Measurements from ENCODE around the gene PLEKHA4. TPM values are rescaled to one million over a fixed set of nuclear protein-coding genes. Genes with fewer than 3 reads are reported as not detected.

The PLEKHA4 gene
- total and polyA plus RNA-seq, 9 of the 15 experiments (the other 6 are each of a cell fraction or from before 2014, with no cell fraction given) = 0.07 to 30.8 (median 11.4) TPM

GRCh38 chr19:48795055-48795684 is 73.2 kb downstream of the PLEKHA4 start (continued):
- TF ChIP-seq, protein P1, sequence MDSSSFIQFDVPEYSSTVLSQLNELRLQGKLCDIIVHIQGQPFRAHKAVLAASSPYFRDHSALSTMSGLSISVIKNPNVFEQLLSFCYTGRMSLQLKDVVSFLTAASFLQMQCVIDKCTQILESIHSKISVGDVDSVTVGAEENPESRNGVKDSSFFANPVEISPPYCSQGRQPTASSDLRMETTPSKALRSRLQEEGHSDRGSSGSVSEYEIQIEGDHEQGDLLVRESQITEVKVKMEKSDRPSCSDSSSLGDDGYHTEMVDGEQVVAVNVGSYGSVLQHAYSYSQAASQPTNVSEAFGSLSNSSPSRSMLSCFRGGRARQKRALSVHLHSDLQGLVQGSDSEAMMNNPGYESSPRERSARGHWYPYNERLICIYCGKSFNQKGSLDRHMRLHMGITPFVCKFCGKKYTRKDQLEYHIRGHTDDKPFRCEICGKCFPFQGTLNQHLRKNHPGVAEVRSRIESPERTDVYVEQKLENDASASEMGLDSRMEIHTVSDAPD (CRISPR knock-in tag; IDR thresholded peaks at IDR 0.05) = no peak
- TF ChIP-seq RBM17 (IDR thresholded peaks at IDR 0.05; ENCODE audit: borderline replicate concordance, low read depth, low read length) (no peak), RHOXF2B (CRISPR knock-in tag; conservative IDR thresholded peaks at IDR 0.05) (no peak), BACH1 (tag; IDR thresholded peaks at IDR 0.05) (peak; percentile 91), GABPA (tag; conservative IDR thresholded peaks at IDR 0.05; ENCODE audit: low read depth) (peak; percentile 77), SUPT5H (IDR thresholded peaks at IDR 0.05) (peak; percentile 65), SRF (CRISPR knock-in tag; IDR thresholded peaks at IDR 0.05) (no peak), ATF6 (CRISPR knock-in tag; IDR thresholded peaks at IDR 0.05) (peak; percentile 81; the same call in 1 of the 2 replicates), ZNF121 (CRISPR knock-in tag; conservative IDR thresholded peaks at IDR 0.05) (no peak), CREBBP (IDR thresholded peaks at IDR 0.05; ENCODE audit: low read depth, low read length) (no peak), FOXJ3 (CRISPR knock-in tag; IDR thresholded peaks at IDR 0.05) (no peak), NELFE (IDR thresholded peaks at IDR 0.05; ENCODE audit: insufficient read depth, insufficient read length) (no peak), ZNF707 (CRISPR knock-in tag; conservative IDR thresholded peaks at IDR 0.05) (no peak), TARDBP (IDR thresholded peaks at IDR 0.05) (peak; percentile 88), HCFC1 (IDR thresholded peaks at IDR 0.05; ENCODE audit: low read depth, low read length) (peak; percentile 100), CHD2 (IDR thresholded peaks at IDR 0.05; ENCODE audit: low read depth, low read length) (peak; percentile 61), NFXL1 (CRISPR knock-in tag; IDR thresholded peaks at IDR 0.05) (no peak), GTF2E2 (tag; IDR thresholded peaks at IDR 0.05) (no peak)
- TF ChIP-seq, protein P2, sequence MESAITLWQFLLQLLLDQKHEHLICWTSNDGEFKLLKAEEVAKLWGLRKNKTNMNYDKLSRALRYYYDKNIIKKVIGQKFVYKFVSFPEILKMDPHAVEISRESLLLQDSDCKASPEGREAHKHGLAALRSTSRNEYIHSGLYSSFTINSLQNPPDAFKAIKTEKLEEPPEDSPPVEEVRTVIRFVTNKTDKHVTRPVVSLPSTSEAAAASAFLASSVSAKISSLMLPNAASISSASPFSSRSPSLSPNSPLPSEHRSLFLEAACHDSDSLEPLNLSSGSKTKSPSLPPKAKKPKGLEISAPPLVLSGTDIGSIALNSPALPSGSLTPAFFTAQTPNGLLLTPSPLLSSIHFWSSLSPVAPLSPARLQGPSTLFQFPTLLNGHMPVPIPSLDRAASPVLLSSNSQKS (CRISPR knock-in tag; IDR thresholded peaks at IDR 0.05) = no peak
- TF ChIP-seq, protein P3, sequence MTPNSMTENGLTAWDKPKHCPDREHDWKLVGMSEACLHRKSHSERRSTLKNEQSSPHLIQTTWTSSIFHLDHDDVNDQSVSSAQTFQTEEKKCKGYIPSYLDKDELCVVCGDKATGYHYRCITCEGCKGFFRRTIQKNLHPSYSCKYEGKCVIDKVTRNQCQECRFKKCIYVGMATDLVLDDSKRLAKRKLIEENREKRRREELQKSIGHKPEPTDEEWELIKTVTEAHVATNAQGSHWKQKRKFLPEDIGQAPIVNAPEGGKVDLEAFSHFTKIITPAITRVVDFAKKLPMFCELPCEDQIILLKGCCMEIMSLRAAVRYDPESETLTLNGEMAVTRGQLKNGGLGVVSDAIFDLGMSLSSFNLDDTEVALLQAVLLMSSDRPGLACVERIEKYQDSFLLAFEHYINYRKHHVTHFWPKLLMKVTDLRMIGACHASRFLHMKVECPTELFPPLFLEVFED (CRISPR knock-in tag; conservative IDR thresholded peaks at IDR 0.05) = peak; percentile 35; the same call in 1 of the 2 replicates
- TF ChIP-seq, protein P4, sequence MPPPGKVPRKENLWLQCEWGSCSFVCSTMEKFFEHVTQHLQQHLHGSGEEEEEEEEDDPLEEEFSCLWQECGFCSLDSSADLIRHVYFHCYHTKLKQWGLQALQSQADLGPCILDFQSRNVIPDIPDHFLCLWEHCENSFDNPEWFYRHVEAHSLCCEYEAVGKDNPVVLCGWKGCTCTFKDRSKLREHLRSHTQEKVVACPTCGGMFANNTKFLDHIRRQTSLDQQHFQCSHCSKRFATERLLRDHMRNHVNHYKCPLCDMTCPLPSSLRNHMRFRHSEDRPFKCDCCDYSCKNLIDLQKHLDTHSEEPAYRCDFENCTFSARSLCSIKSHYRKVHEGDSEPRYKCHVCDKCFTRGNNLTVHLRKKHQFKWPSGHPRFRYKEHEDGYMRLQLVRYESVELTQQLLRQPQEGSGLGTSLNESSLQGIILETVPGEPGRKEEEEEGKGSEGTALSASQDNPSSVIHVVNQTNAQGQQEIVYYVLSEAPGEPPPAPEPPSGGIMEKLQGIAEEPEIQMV (tag; conservative IDR thresholded peaks at IDR 0.05; ENCODE audit: low read depth) = no peak
